CD14-positive monocyte (primary cell): ENCODE results near the gene TMEM117. TPM values are rescaled to one million over a fixed set of nuclear protein-coding genes. Genes with fewer than 3 reads are reported as not detected.
A peak's percentile ranks its signal among the peaks of the same experiment; 100 is the strongest.

ENCODE experiments used
- DNase-seq, 3 donors: peaks; one replicate each; pipeline ENCODE4 v3.0.0-alpha.2; 2011 to 2022
- H2AFZ ChIP-seq: 2 replicates; pipeline ENCODE4 v1.6.0; 2012; ENCODE audit warnings: mild to moderate bottlenecking, low read depth, low read length, inconsistent platforms; ENCODE audit not compliant: insufficient read depth, poor library complexity, severe bottlenecking
- H3K27ac ChIP-seq, 2 donors: 1 replicate in 1 of 2; 2 replicates in 1 of 2; pipeline ENCODE4 v1.5.1; 2012 to 2013; ENCODE audit warnings: low read length in 2 of 2, control low read depth in 1 of 2, inconsistent platforms in 1 of 2, low read depth in 1 of 2, mild to moderate bottlenecking in 1 of 2
- H3K27me3 ChIP-seq, 2 donors: one replicate each; pipeline versions ENCODE4 v1.6.0 to v1.6.1; 2011 to 2013; ENCODE audit warnings: low read length in 2 of 2; ENCODE audit not compliant: control insufficient read depth in 2 of 2, insufficient read depth in 2 of 2
- H3K36me3 ChIP-seq, 2 donors: replicated peaks in 1 of 2; 1 replicate in 1 of 2; 2 replicates in 1 of 2; pipeline versions ENCODE4 v1.5.1 to v1.6.1; 2012 to 2013; ENCODE audit warnings: low read length in 2 of 2, control low read depth in 1 of 2, inconsistent platforms in 1 of 2, mild to moderate bottlenecking in 1 of 2; ENCODE audit not compliant: insufficient read depth in 2 of 2, control insufficient read depth in 1 of 2
- H3K4me1 ChIP-seq, 2 donors: 1 replicate in 1 of 2; 2 replicates in 1 of 2; pipeline versions ENCODE4 v1.5.1 to v1.6.1; 2012 to 2013; ENCODE audit warnings: low read length in 2 of 2, control low read depth in 1 of 2, inconsistent platforms in 1 of 2, mild to moderate bottlenecking in 1 of 2, moderate library complexity in 1 of 2; ENCODE audit not compliant: insufficient read depth in 2 of 2, control insufficient read depth in 1 of 2
- H3K4me2 ChIP-seq: replicated peaks from 2 replicates; pipeline ENCODE3; 2012; ENCODE audit warnings: low read length, moderate library complexity, mild to moderate bottlenecking; ENCODE audit not compliant: poor library complexity, severe bottlenecking; ENCODE audit errors: extremely low read depth
- H3K4me3 ChIP-seq, 3 experiments: fragments of 200-600 bp in 1 of 3; sonication (generic) in 1 of 3; replicated peaks in 1 of 3; 1 replicate in 2 of 3; 2 replicates in 1 of 3; pipeline ENCODE4 v1.5.1; 2011 to 2013; ENCODE audit warnings: low read length in 3 of 3, mild to moderate bottlenecking in 3 of 3, control low read depth in 2 of 3, low read depth in 2 of 3, inconsistent platforms in 1 of 3, moderate library complexity in 1 of 3
- H3K79me2 ChIP-seq: 2 replicates; pipeline ENCODE4 v1.6.0; 2012; ENCODE audit warnings: mild to moderate bottlenecking, control low read depth, inconsistent platforms, low read length, moderate library complexity; ENCODE audit not compliant: insufficient read depth
- H3K9ac ChIP-seq: 2 replicates; pipeline ENCODE4 v1.6.0; 2017; ENCODE audit warnings: low read length, mild to moderate bottlenecking; ENCODE audit not compliant: insufficient read depth, poor library complexity, severe bottlenecking
- H3K9me3 ChIP-seq, 2 donors: replicated peaks in 1 of 2; 1 replicate in 1 of 2; 2 replicates in 1 of 2; pipeline versions ENCODE4 v1.5.1 to v1.6.1; 2012 to 2013; ENCODE audit warnings: low read length in 2 of 2, control low read depth in 1 of 2; ENCODE audit not compliant: control insufficient read depth in 1 of 2, insufficient read depth in 1 of 2
- H4K20me1 ChIP-seq: 2 replicates; pipeline ENCODE4 v1.6.0; 2012; ENCODE audit warnings: mild to moderate bottlenecking, low read length, control low read depth, moderate library complexity; ENCODE audit not compliant: insufficient read depth
- H3K27ac Mint-ChIP-seq, 7 donors: one replicate each; pipeline ENCODE4 v1.8.0; 2020; ENCODE audit warnings: mild to moderate bottlenecking in 7 of 7, mixed read lengths in 7 of 7, moderate library complexity in 6 of 7, inconsistent platforms in 2 of 7
- H3K27me3 Mint-ChIP-seq, 3 donors: one replicate each; pipeline ENCODE4 v1.8.0; 2021 to 2022; ENCODE audit warnings: low read depth in 3 of 3, mild to moderate bottlenecking in 3 of 3, mixed read lengths in 3 of 3, moderate library complexity in 3 of 3, inconsistent platforms in 1 of 3
- H3K36me3 Mint-ChIP-seq, 2 donors: one replicate each; pipeline ENCODE4 v1.8.0; 2020; ENCODE audit warnings: mixed read lengths in 2 of 2, inconsistent platforms in 1 of 2, mild to moderate bottlenecking in 1 of 2
- H3K4me1 Mint-ChIP-seq: one replicate; pipeline ENCODE4 v1.8.0; 2020; ENCODE audit warnings: mild to moderate bottlenecking, mixed read lengths
- H3K4me3 Mint-ChIP-seq, 2 donors: one replicate each; pipeline ENCODE4 v1.8.0; 2020; ENCODE audit warnings: mild to moderate bottlenecking in 2 of 2, mixed read lengths in 2 of 2, moderate library complexity in 1 of 2
- H3K9me3 Mint-ChIP-seq, 7 donors: one replicate each; pipeline ENCODE4 v1.8.0; 2020 to 2022; ENCODE audit warnings: mixed read lengths in 7 of 7, mild to moderate bottlenecking in 6 of 7, moderate library complexity in 6 of 7, inconsistent platforms in 2 of 7
- CTCF ChIP-seq: fragments of 200-600 bp; IDR thresholded peaks from one replicate; pipeline ENCODE4 v1.8.0; 2022; ENCODE audit warnings: antibody characterized with exemption, mild to moderate bottlenecking
- WGBS: methylation state at CpG from one replicate; pipeline ENCODE4 v1.1.5; 2013; ENCODE audit warnings: missing lambda C conversion rate; ENCODE audit not compliant: insufficient coverage; 5-methylcytosine and 5-hydroxymethylcytosine counted together
- intact Hi-C, 2 donors: fragments of 100-400 bp; cut with micrococcal nuclease; formaldehyde crosslinking; loops; one replicate each; pipeline versions ENCODE4 v1.15.0 to v1.15.1; 2023
- polyA plus RNA-seq, 3 donors: library from polyadenylated mRNA; depleted of rRNA in 1 of 3; unstranded in 2 of 3; stranded (reverse) in 1 of 3; fragments of 300-500 nt in 2 of 3; fragments of >200 nt in 1 of 3; fragmentation: Illumina TruSeq in 2 of 3; gene quantifications; 1 replicate in 2 of 3; 2 replicates in 1 of 3; pipeline ENCODE4 v1.2.3, GENCODE V29; 2012 to 2021

The TMEM117 gene
- polyA plus RNA-seq, 3 donors: 0.11 to 0.42 TPM; not detected in 1

GRCh38 chr12:43883311-43883710, 47.4 kb downstream of the TMEM117 start:
- Mint-ChIP-seq H3K27me3 (peaks cover 0 to 3% (median 1%) of the 10 kb centered on the region in 3 donors), H3K36me3 (no peaks in the 10 kb centered on the region), H3K27ac (no peak overlapping the region), H3K9me3 (no peaks in the 10 kb centered on the region), H3K4me3 (no peak overlapping the region), H3K4me1 (no peaks in the 10 kb centered on the region)
- Histone ChIP-seq H3K9me3 (no peaks in the 10 kb centered on the region), H3K27me3 (no peaks in the 10 kb centered on the region), H3K4me3 (no peak overlapping the region), H3K9ac (no peak overlapping the region), H2AFZ (no peak overlapping the region), H3K27ac (no peak overlapping the region), H3K4me2 (no peak overlapping the region), H4K20me1 (no peaks in the 10 kb centered on the region), H3K79me2 (no peaks in the 10 kb centered on the region), H3K36me3 (no peaks in the 10 kb centered on the region), H3K4me1 (no peaks in the 10 kb centered on the region)
- no peak for TF ChIP-seq CTCF
- WGBS: no CpG with 5 or more reads among the region's 2 CpGs
- intact Hi-C loops: loop anchor here (5.0 to 10.0 kb wide), 2 partner anchors 106 to 439 kb away; no protein-coding TSS in a partner anchor
- no peak for DNase-seq

GRCh38 chr12:43883748-43884147, 47.9 kb downstream of the TMEM117 start:
- peak overlapping the region in 1 of 7 donors; percentile 25 for H3K27ac Mint-ChIP-seq
- 83% methylated on average over 1 of the region's 2 CpGs for WGBS
- Histone ChIP-seq H3K9ac (no peak overlapping the region), H3K79me2 (no peaks in the 10 kb centered on the region), H3K4me3 (no peak overlapping the region), H3K27me3 (no peaks in the 10 kb centered on the region), H3K27ac (no peak overlapping the region), H3K36me3 (no peaks in the 10 kb centered on the region), H4K20me1 (no peaks in the 10 kb centered on the region), H3K4me2 (no peak overlapping the region), H3K9me3 (no peaks in the 10 kb centered on the region), H2AFZ (no peak overlapping the region), H3K4me1 (no peaks in the 10 kb centered on the region)
- no peak for TF ChIP-seq CTCF
- H3K27me3 Mint-ChIP-seq: peaks cover 0 to 3% (median 1%) of the 10 kb centered on the region in 3 donors
- DNase-seq: no peak
- H3K9me3 Mint-ChIP-seq: no peaks in the 10 kb centered on the region
- no peak overlapping the region for H3K4me3 Mint-ChIP-seq
- no peaks in the 10 kb centered on the region for H3K4me1 Mint-ChIP-seq
- no peaks in the 10 kb centered on the region for H3K36me3 Mint-ChIP-seq
- intact Hi-C loops: loop anchor here (5.0 to 10.0 kb wide), 2 partner anchors 106 to 439 kb away; no protein-coding TSS in a partner anchor
